ENCODE data around the gene COX4I1. TPM values are rescaled to one million over a fixed set of nuclear protein-coding genes. Genes with fewer than 3 reads are reported as not detected.

Gene COX4I1
- total RNA-seq, 1 experiment from 2014 or later = 506 TPM

DNA sequence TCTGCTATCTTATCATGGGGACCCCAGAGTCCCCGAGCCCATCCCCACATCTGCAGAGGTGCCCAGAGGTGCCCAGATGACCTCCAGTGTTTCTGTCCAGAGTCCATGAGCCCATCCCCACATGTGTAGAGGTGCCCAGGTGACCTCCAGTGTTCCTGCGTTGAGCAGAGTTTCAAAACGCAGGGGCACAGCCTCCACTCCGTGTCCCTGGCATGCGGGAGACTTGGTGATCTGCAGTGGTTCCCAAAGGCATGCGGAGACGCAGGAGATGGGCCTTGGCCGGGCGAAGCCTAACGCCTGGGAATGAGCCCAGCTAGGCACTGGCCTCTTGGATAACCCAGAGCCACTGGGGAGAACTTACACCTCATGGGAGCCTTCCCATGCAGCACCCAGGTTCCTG, 41.3 kb downstream of the COX4I1 start:
- Histone ChIP-seq H4K91ac (ENCODE audit: insufficient read length, low read depth, low read length) (no peak overlapping the region), H2AK5ac (ENCODE audit: insufficient read length, low read length) (no peak overlapping the region), H2BK20ac (ENCODE audit: low read depth, low read length, poor library complexity, severe bottlenecking) (no peak overlapping the region), H4K20me1 (ENCODE audit: control insufficient read depth, insufficient read depth, insufficient read length) (no peaks in the 10 kb centered on the region), H4K5ac (ENCODE audit: insufficient read length, low read depth, low read length) (no peak overlapping the region), H3K27me3 (ENCODE audit: insufficient read depth, low read length) (no peaks in the 10 kb centered on the region; the same call in 1 of the 2 replicates), H2BK5ac (ENCODE audit: insufficient read length, low read length) (no peak overlapping the region), H3K4ac (ENCODE audit: low read depth, low read length) (no peak overlapping the region), H3K4me1 (ENCODE audit: insufficient read depth, low read length) (no peaks in the 10 kb centered on the region), H3K27ac (ENCODE audit: insufficient read length, low read depth, low read length) (no peak overlapping the region), H3K4me2 (ENCODE audit: insufficient read depth, insufficient read length, low read length) (no peak overlapping the region), H2AFZ (ENCODE audit: low read length) (no peak overlapping the region), H3K23ac (ENCODE audit: insufficient read length, low read depth, low read length) (no peak overlapping the region), H3T11ph (ENCODE audit: low read length) (no peak overlapping the region), H3K14ac (ENCODE audit: insufficient read depth, low read length) (no peak overlapping the region; the same call in 1 of the 2 replicates), H3K9me3 (ENCODE audit: control insufficient read depth, low read depth, low read length) (no peaks in the 10 kb centered on the region), H2BK120ac (ENCODE audit: low read depth, low read length, poor library complexity, severe bottlenecking) (no peak overlapping the region), H3K79me2 (ENCODE audit: insufficient read depth, low read length) (no peaks in the 10 kb centered on the region), H3K56ac (ENCODE audit: insufficient read length, low read depth, low read length) (no peak overlapping the region), H3K18ac (ENCODE audit: insufficient read length, low read depth, low read length) (no peak overlapping the region), H4K8ac (replicated peaks; ENCODE audit: insufficient read length, low read depth, low read length) (no peak overlapping the region), H3K23me2 (ENCODE audit: insufficient read length, low read depth, low read length, poor library complexity, severe bottlenecking) (no peaks in the 10 kb centered on the region), H2BK15ac (ENCODE audit: low read depth, low read length) (no peak overlapping the region), H2BK12ac (ENCODE audit: insufficient read length, low read depth, low read length) (no peak overlapping the region), H3K79me1 (ENCODE audit: insufficient read depth, low read depth, low read length, poor library complexity, severe bottlenecking) (no peaks in the 10 kb centered on the region), H3K9ac (ENCODE audit: extremely low read depth, insufficient read length, low read length) (no peak overlapping the region)
- H3K9me3 Mint-ChIP-seq = peaks cover 0 to 4% of the 10 kb centered on the region in 2 experiments; a peak in 2 of 5 replicates
- no peaks in the 10 kb centered on the region for H3K36me3 Mint-ChIP-seq (ENCODE audit: insufficient read depth in 1 of 3, low read depth in 3 of 3)
- no peak overlapping the region for H3K27ac Mint-ChIP-seq
- H3K27me3 Mint-ChIP-seq (ENCODE audit: low read depth) = peaks cover 20% of the 10 kb centered on the region
- H3K4me3 Mint-ChIP-seq = no peak overlapping the region
- DNase-seq = no peak
- no peaks in the 10 kb centered on the region for H3K4me1 Mint-ChIP-seq
- TF ChIP-seq, protein P1, sequence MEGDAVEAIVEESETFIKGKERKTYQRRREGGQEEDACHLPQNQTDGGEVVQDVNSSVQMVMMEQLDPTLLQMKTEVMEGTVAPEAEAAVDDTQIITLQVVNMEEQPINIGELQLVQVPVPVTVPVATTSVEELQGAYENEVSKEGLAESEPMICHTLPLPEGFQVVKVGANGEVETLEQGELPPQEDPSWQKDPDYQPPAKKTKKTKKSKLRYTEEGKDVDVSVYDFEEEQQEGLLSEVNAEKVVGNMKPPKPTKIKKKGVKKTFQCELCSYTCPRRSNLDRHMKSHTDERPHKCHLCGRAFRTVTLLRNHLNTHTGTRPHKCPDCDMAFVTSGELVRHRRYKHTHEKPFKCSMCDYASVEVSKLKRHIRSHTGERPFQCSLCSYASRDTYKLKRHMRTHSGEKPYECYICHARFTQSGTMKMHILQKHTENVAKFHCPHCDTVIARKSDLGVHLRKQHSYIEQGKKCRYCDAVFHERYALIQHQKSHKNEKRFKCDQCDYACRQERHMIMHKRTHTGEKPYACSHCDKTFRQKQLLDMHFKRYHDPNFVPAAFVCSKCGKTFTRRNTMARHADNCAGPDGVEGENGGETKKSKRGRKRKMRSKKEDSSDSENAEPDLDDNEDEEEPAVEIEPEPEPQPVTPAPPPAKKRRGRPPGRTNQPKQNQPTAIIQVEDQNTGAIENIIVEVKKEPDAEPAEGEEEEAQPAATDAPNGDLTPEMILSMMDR (conservative IDR thresholded peaks at IDR 0.05) = no peak
- no CpG with 5 or more reads among the region's 10 CpGs for WGBS (ENCODE audit: extremely low coverage, insufficient read length, low lambda C conversion rate)

All from H9 (cell line).